Measurements from ENCODE around the gene HOXD8.

The HOXD8 gene

GRCh38 chr2:176161825-176162626 lies 32.5 kb downstream of the HOXD8 start:
- no peak for DNase-seq

DNA sequence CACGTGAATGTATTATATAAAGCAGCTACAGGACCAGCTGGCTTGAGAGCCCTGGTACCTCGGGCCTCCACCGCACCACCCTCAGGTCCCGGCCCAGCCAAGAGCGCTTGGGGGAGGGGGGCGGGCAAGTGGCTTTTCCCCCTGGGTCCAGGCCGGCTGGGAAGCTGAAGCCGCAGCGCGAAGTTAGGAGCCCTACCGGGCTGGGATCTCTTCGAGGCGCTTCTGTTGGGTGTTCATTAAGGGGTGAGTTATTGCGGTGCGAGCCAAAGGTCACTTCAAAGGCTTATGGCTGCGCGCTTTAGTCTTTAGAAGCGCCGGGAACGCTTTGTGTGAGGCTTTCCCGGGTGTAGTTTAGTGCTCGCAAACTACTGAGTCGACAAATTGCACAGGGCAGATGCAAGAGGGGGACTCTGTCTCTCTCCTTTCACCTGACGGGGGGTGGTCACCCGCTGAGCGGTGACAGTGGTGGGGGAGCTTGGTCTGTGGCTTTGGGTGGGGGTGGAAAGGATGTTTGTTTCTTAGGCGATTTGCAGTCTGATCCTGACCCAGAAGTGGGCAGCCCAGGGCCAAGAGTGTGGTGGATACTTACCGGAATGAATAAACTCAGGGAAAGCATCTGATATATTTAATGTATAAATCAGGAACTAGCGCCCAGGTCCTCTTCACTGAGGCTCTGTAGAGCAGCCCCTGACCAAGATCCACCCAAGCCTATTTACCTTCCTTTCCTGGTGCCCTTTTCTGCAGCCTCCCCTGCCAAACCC lies 33.6 kb downstream of the HOXD8 start:
- no peak for DNase-seq

DNA sequence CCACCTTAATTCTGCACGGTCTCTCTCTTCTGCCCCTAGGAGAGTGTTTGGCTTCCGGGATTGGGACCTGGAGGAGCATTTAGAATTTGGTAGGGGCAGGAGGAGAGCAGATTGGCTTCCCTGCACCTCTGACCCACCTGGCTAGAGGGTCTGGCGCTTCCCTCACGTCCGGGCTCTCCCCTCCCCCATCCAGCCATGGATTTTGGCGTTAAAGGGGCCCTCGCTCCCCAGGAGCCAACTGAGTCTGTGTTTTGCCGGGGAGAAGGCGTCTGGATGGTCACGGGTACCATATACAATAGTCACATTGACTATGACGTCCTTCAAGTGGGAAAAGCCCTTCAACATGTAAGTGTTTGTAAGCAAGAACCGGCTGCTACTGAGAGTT lies 34.2 kb downstream of the HOXD8 start:
- no peak for DNase-seq

- no peak for DNase-seq
Observed at GRCh38 chr2:176164201-176164600, 34.7 kb downstream of the HOXD8 start.

GRCh38 chr2:176164611-176165369 lies 35.3 kb downstream of the HOXD8 start:
- DNase-seq, result no peak

GRCh38 chr2:176165370-176166050 lies 36.0 kb downstream of the HOXD8 start:
- no peak for DNase-seq

GRCh38 chr2:176166272-176166671 lies 36.8 kb downstream of the HOXD8 start:
- DNase-seq, result no peak

GRCh38 chr2:176167398-176167797 lies 37.9 kb downstream of the HOXD8 start:
- DNase-seq, result no peak

- DNase-seq, result no peak
Observed at GRCh38 chr2:176169181-176169580, 39.7 kb downstream of the HOXD8 start.

- no peak for DNase-seq
Observed at GRCh38 chr2:176169711-176170110, 40.2 kb downstream of the HOXD8 start.

DNA sequence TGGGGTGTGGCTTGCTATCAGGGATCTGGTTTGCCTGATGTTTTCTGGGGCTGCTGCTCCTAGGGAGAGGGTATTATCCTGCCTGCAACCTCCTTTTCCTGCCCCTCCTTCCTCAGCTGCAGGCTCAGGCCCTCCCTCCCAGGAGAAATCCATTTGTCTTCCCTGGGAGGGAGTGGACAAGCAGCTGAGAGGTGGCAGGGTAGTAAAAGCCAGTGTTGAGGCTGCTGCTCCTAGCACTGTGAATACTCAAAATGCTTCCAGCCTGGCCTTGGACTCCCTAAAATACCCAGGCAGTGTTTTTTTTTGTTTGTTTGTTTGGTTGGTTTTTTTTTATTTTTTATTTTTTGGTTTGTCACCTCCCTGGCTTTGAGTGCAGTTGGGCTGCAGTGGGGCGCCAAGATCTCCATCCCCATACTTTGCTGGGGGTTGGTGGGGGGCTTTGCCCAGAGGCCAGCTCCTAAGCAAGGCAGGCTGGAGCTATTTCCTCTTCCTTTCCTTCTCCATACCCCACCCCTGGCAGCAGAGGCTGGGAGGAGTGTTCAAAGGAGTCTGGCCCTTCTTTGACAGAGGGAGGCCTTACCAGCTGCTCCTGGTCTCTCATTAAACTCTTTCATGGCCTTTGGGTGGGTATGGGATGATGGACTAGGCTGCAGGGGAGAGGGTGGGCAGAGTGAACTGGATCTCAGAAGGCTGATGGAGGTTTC lies 41.2 kb downstream of the HOXD8 start:
- no peak for DNase-seq

DNA sequence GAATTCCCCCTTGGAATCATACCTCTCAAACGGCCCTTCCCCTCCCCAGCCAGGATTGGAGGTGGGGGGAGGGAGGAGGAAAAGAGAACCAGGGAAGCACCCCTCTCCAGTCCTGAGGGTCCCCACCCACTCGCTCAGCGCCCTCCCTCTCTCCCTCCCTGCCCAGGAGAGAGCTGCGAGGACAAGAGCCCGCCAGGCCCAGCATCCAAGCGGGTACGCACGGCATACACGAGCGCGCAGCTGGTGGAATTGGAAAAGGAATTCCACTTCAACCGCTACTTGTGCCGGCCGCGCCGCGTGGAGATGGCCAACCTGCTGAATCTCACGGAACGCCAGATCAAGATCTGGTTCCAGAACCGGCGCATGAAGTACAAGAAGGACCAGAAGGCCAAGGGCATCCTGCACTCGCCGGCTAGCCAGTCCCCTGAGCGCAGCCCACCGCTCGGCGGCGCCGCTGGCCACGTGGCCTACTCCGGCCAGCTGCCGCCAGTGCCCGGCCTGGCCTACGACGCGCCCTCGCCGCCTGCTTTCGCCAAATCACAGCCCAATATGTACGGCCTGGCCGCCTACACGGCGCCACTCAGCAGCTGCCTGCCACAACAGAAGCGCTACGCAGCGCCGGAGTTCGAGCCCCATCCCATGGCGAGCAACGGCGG lies 42.0 kb downstream of the HOXD8 start:
- no peak for DNase-seq

- DNase-seq, result no peak
Observed at GRCh38 chr2:176172007-176172894, 42.7 kb downstream of the HOXD8 start.

DNA sequence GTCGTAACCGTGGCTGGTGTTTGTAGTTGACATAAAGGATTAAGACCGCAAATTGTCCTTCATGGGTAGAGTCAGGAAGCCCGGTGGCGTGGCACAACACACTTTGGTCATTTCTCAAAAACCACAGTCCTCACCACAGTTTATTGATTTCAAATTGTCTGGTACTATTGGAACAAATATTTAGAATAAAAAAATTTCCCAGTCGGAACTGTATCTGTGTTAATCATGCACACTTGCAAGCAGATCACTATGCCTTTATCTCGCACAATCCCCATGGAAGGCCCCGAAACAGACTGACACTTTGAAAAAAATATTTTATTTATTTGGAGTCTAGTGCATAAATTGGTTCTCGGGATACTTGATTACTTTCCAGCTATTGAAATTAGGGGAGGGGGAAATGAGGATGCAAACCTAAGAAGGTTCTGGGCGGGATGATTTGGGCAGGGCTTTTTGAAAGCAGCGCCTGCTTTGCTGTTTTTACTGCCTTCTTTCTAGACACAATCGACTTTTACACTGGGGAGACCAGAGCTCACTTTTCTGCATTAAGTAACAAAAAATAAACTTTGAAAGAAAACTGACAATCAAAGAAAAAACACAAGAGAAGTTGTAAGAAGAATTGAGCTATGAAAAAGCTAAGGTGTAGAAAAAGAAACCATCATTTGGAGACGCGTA lies 43.5 kb downstream of the HOXD8 start:
- no peak for DNase-seq

DNA sequence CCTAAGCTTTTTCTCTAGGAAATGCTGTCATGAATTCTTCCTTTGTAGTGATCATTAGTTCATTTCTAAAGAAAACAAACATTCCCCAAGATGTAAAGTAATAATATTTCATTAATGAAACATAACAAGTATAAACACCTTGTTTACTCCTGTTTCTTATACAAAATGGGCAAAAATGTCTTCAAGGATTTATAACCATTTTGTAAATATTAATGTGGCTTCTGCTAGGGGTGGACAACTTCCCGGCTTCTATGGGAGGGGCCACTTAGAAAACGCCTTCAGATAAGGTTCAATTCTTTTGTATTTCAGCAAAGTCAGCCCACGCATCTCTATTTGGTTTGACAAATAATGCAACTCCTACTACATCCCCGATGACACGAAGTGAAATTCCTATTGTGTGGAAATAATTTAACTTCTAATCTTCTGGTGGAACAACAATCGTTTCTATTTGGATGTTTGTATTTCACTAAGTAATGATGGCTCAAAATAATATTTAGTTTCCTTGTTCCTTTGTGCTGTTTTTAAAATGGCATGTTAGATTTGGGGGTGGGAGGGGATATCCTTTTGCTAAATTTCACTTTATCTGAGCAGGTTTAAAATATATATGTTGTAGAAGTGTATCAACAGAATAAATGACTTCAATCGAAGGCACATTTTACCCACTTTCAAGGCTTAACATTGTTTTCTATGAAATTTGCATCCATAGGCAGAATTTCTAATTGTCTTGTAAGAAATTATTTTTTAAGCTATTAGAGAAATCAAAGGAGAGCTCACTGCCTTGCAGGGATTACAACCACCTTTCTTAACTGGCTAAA lies 44.3 kb downstream of the HOXD8 start:
- no peak for DNase-seq

GRCh38 chr2:176174382-176174823 lies 44.9 kb downstream of the HOXD8 start:
- no peak for DNase-seq

DNA sequence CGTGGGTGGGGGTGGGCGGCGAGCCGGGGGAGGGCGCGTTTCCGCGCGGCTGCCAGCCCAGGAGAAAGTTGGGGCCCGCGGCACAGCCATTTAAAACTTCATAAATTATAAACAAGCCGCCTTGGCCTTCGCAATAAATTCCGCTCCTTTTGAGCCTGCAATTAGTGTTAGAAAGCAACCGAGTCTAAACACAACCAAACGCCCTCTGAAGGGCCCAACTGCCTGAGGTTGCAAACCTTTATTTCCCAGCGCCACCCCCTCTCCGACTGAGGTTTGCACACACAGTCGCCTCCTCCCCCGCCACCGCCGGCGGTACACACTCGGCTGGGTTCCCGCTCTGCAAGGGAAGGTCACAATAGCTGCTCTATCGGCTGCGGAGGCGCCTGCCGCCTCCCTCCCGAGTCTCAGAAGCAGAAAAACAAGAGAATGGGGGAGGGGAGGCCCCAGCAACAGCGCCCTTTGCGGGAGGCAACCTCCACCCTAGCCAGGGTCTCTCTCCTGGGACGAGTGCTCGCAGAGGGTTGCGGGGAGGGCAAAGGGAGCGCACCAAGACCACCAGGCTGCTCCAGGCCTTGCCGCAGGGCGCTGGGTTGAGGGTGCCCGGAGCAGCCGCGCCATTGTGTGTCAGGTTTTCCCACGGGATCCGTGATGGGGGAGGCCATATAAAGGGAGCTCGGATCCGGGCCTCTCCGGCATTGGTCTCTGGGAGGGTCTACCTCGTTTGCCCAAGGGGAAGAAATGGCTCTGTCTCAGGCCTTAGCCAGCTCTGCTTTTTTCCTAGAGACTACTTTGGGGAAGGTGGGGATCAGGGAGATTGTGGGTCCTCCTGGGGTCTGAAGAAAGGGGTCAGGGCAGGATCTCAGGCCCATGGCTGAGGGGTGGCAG lies 45.6 kb downstream of the HOXD8 start:
- no peak for DNase-seq

All from amniotic stem cell (primary cell).